SKM-1 treated with dmso at 0.1 percent for 144 hours (cell line): Measurements from ENCODE around the gene SLC7A4.
A peak's percentile ranks its signal among the peaks of the same experiment; 100 is the strongest.
"Not testable (repeated sequence)": the region's sequence is repeated elsewhere in the genome, so short reads cannot be mapped to it uniquely, and the experiment has no call there.

Experiments used
- DNase-seq: peaks from one replicate; lab custom pipeline; 2025; ENCODE audit not compliant: unreplicated experiment; lab: John Stamatoyannopoulos, UW

The SLC7A4 gene, protein sequence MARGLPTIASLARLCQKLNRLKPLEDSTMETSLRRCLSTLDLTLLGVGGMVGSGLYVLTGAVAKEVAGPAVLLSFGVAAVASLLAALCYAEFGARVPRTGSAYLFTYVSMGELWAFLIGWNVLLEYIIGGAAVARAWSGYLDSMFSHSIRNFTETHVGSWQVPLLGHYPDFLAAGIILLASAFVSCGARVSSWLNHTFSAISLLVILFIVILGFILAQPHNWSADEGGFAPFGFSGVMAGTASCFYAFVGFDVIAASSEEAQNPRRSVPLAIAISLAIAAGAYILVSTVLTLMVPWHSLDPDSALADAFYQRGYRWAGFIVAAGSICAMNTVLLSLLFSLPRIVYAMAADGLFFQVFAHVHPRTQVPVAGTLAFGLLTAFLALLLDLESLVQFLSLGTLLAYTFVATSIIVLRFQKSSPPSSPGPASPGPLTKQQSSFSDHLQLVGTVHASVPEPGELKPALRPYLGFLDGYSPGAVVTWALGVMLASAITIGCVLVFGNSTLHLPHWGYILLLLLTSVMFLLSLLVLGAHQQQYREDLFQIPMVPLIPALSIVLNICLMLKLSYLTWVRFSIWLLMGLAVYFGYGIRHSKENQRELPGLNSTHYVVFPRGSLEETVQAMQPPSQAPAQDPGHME

DNA sequence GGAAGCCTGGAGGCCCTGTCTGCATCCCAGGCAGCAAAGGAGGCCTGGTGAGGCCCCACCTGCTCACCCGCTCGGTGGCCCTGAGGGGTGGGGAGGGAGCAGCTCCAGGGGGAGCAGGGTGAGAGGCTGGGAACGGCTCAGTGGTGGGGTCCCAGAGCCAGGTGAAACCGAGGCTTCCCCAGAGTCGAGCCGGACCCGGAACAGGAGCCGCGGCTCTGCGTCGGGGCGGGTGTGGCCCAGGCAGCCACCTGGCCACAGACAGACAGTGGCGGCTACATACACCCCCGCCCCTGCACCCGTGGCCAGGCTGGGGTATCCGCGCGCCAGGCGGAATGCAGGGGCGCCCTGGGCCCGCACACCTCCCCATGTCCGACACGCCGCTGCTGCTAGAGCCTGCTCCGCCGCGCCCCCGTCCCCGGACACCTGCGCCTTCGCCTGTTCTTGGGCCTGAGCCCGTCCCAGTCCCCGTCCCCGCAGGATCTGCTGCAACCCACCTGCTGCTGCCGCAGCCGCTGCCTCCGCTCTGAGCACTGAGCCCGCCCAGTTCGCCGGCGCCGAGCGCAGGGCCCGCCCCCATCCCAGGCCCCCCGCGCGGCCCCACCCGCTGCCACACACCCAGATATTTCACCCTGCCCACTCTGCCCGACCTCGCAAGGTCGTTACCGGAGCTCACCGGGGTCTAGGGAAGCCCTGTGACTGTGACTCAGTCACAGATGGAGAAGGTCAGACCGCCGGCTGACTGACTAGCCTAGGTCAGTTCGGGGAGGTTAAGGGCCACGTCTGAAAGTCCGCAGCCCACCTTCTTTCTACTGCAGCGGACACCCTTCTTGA, at the start of gene SLC7A4:
Gene SLC7A4, minus strand, starts transcription at position 525 of the 831 bp plus-strand sequence. CDS start 749 bp downstream, outside the sequence.
- DNase-seq: no peak

DNA sequence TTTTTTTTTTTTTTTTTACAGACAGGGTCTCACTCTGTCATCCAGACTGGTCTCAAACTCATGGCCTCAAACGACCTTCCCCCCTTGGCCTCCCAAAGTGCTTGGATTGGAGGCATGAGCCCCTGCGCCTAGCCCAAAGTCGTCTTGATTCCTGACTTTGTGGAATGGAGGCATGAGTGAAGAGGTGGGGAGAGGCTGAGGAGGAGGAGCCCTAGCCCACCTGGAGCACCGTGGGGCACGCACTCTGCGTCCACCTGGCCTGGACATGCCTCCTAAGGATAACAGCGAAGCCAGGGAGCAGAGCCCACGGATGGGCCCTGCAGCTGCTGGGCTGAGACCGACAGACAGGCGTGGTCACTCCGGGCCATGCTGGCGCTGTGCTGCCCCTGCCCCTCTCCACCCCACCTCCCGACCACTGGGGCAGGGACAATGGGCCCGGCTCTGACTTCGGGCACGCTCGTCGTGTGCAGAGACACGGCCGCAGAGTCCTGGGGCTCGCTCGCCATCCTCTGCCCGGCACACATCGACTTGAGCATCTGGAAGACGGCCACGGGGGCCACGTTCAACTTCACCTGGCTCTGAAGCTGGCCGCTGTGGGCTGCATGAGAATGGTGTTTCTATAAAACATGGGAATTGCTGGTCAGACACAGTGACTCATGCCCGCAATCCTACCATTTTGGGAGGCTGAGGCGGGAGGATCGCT, 48.2 kb upstream of the SLC7A4 start:
- DNase-seq: no peak

DNA sequence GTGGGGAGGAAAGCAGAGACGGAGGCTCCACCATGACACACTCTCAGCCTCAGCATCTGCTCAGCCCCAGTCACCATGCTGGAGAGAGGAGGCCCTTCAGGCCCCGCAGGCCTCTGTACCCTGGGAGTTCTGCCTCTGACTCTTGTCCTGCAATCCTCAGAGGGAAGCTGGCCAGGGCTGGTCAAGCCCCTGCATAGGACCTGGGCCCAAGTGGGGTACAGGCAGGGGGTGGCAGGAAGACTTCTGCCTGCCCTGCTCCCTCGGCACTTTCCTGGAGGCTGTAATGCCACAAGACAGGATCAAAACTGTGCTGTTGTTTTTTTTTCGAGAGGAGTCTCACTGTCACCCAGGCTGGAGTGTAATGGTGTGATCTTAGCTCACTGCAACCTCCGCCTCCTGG, 47.1 kb upstream of the SLC7A4 start:
- no peak for DNase-seq

DNA sequence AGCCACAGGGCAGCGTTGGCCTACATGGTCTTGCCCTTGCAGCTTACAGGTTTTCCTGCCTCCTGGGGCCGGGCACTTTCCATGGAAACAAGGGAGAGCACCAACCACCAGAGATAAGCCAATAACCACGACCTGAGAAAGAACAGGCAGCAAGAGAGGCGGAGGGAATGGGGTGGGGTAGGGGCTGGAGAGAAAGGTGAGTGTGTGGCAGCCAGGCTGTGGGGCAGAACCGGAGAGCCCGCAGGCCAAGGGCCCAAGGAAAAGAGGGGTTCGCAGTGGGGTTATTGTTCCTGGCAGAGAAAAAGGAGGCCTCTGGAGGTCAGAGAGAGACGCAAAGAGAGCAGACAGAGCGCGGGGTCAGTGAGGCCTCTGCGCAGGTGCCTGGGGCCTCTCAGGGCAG, 46.6 kb upstream of the SLC7A4 start:
- DNase-seq: no peak

DNA sequence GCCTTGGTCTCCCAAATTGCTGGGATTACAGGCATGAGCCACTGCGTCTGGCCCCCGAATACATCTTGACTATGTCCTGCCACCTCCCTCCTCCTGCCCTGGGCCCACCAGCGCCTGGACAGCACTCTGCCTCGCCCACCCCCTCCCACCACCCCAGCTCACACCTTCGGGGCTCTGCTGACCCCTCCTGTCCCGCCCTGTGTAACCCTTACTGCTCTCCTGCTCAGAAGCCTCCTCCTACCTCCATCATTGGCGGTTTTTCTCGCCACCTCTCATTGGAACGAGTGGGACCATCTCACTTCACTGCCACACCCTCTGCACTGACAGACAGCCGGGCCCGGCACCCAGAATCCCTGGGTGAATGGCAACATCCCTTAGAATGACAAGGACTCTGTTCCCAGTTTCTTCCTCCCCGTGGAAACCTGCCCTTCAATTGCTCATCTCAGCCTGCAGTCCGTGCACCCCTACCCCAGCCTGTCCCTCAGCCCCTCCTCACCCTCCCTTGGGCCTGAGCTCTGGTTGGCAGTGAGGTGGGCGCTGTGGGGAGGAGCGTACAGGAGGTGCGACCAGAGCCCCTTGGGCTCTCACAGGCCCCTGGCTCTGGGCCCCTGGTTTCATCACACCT, 45.6 kb upstream of the SLC7A4 start:
- no peak for DNase-seq

DNA sequence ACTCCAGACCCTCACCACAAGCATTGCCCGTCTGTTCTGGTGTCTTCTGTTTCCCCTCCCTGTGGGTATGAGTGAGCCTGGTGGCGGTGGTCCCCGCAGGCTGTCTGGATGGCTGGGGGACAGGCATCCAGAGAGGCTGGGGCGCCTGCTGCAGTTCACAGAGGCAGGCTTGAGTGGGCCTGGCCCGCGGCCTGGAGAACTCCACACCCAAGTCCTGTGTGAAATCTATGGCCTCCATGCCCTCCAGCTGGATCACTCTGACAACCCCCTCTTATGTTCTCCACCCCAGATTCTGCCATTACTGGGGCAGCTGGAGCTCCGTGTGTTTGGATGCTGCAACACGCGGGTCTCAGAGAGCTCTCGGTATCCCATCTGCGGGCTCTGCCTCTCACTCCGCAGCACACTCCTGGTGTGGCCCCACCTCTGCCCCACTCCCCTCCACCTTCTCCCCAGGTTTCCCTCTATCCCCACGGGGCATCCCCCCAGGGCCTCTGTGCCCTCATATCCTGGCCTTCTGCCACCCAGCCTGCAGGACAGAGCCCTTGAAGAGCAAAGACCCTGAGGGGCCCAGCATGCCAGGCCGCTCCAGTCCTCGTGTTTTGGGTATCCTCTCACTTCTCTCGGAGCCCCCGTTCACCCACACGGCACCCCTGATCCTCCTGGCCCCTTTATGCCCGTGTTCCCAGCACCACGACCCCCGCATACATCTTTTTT, 44.7 kb upstream of the SLC7A4 start:
- no peak for DNase-seq

DNA sequence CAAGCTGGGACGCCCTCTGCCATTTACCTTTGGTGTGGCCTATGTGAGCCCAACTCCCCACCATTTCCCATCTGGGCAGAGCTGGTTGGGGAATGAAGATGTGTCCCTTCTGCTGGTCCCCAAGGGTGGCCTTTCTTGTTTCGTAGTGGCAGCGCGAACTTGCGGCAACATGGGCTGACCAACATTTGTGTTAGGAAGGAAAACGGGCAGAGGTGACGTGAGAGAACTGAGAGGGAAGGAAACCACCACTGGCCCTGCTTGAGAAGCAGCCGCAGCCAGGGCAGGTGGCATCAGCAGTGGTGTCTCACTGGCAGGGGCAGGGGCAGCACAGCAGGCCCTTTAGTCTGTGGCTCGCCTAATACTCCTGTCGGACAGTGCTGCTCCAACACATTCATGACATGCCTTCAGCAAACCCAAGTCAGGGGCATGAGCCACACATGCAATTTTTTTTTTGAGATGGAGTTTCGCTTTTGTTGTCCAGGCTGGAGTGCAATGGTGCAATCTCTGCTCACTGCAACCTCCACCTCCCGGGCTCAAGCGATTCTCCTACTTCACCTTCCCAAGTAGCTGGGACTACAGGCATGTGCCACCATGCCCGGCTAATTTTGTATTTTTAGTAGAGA, 43.3 kb upstream of the SLC7A4 start:
- no peak for DNase-seq

DNA sequence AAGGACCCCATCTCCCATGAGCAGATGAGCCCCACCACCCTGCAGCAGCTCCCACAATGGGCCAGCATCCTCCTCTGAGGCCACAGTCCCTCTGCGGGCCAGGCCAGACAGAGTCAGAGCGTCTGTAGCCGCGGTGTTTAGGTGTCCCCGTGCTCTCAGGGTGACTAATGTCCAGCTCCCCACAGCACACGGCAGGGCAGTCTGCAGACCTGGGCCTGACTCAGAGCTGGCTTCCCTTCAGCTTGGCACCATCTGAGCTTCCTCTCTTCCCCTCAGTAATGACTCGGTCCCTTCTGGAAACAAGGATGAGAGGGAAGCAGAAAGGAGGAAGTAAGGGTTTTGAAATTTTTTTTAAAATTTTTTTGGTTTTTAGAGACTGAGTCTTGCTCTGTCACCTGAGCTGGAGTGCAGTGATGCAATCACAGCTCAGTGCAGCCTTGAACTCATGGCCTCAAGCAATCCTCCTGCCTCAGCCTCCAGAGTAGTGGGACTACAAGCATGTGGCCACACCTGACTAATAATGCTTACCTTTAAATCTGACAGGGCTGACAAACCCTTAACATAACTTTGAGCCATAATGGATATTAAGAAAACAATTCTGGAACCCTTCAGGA, 41.8 kb upstream of the SLC7A4 start:
- peak; percentile 89 for DNase-seq

DNA sequence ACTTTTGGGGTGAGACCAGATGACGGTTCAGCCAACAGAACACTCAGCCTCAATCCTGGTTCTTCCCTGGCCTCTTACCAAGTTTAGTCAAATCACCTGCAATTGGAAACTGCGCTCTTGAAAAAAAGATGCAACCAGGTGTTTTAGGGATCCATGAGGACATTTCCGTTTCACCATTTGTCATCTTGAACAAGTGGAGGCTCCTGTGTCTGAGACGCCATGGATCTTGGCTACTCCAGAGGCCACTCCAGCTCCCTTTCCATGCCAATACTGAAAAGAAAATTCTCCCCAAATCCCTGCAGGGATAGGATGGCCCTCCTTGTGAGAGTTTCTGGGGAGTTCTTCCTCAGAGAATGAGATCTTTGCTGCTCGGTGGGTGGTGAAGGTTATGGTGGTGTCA, 41.1 kb upstream of the SLC7A4 start:
- no peak for DNase-seq

DNA sequence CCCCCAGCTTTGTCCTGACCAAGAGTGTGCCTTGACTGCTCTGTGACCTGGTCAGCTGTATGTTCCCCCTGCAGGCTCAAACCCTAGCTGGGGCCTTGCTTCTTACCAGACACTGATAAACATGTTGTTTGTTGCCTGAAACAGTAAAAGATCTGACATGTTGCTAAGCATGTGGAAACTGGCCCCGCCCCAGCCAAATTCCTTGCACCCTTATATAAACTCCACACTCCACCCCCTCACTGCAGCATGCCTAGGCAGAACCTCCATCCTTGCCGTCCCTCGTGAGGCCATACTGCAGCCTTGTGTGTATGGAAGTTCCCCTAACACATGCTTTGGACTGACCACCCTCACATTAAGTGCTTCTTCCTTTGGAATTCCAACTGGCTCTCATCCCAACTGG, 40.7 kb upstream of the SLC7A4 start:
- no peak for DNase-seq

DNA sequence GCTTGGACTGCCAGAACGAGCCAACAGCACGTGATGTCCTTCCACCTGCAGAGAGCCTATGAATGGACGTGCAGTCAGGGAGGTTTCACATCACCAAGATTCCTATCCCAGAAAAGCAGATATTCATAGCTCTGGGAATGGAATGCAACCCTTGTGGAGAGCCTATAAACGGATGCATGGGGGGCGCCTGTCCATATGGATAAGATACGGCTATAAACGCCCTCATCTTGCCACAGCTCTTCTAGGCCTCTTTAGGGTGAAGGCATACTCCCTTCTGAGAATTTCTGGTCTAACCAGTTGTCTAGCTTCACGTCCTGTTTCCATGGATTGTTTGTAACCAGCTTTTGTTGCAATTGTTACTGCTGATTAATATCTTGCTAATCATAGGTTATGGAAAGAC, 39.4 kb upstream of the SLC7A4 start:
- DNase-seq: not testable (repeated sequence)

DNA sequence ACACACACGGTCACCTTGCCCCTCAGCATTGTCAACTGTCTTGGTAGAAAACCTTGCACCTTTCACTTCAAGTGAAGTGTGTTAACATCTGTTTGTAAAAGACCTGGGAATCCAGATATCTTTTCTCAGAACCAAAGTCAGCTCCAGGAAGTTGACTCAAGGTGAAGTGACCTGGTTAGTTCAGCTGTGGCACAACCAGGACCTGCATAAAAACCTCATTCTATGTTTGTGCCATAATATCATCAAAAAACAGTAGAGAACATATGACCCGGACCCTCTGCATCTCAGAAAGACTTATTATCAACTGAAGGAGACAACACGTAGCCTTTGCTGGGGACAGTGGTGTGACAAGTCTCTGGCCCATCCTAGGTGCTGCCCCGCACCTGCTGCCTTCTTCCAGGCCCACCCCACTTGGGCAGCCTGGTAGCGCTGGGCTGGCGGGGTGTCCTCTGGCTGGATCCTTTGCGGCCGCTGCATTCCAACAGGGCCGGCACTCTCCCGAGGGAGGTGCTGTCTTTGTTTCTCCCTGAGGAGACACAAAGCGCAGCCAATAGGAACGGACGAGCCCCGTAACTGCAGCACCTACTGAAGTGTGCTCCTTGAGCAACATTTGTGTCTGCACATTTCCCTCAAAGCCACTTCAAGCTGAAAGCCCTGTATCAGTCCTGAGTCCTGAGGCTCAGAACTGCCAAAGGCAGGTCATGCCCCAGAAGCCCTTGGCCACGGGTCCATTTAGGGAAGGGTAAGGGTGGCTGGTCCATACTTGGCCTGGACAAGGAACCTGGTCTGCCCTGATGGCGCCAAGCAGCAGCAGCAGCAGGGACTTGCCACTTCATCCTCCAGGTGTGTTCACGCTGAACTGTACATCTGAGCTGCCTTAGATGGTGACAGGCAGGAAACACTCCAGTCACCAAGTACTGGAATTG, 38.6 kb upstream of the SLC7A4 start:
- DNase-seq: no peak

DNA sequence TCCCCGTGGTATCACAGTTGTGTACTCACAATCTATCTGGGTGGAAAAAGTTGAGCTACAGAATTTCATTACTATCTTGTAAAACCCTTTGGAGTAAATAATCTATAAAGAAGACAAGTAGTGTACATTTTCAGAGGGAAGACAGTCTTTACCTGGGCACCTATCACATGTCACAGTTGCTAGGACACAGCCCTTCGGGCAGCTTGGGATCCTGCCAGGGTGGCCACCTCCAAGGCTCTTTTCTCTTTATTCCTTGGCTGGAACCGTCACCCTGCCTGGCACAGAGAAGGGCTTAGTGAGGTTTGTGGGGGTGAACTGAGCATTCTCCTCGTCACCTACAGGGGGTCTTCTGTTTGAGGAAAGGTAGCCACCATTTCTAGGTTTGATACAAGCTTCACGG, 37.0 kb upstream of the SLC7A4 start:
- DNase-seq: no peak

DNA sequence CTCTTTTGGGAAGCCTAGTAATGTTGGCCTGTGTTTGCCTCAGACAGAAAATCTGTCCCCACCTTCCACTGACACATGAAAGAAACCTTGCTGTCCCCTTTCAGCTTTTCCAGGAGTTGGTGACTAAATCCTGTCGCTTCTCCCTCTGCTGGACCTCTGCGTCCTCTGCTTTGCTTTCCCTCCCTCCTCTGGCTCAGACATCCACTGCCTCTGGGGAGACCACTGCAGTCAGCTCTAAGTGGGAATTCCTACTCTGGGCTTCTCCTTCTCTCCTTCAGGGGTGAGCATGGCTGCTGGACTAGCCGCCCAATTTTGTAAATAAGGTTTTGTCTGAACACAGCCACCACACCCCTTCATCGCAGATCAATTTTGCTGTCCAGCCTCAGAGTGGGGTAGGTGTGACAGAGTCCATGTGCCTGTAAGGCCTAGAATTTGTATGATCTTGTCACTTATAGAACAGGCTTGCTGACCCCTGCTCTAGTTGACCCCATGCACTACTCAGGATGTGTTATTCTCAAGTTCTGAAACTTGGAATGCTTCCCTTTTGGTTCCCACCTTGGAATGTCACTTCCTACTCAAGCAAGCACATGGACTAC, 36.4 kb upstream of the SLC7A4 start:
- DNase-seq: no peak

DNA sequence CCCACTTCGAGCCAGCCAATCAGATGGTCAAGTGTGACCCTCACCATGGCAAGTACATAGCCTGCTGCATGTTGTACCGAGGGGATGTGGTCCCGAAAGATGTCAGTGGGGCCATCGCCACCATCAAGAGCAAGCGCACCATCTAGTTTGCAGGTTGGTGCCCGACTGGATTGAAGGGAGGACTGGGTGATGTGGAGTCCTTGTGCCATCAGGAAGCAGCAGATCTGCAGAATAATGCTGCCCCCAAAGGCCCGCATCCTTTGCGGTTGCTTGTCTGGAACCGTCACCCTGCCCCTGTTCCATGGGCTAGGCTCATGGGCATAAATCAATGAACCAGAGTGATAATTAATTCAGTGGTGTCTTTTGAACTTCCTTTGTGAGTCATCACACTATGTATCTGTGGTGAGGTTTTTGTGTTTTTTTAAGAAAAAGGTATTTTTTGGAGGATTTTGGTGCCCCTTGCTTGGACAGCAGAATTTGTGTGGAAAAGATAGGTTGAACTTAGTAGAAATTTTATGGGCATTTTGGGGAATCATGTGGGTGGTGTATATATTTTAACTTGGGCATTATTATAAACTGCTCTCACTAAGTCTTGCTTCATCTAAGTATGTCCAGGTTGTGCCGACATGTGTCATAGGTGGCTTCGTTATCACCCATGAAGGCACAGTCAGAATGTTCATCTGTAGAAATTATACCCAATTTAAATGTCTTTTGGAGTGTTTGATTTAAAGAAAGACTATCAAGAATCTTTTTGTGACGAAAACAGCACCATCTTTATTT, 35.7 kb upstream of the SLC7A4 start:
- DNase-seq: no peak

DNA sequence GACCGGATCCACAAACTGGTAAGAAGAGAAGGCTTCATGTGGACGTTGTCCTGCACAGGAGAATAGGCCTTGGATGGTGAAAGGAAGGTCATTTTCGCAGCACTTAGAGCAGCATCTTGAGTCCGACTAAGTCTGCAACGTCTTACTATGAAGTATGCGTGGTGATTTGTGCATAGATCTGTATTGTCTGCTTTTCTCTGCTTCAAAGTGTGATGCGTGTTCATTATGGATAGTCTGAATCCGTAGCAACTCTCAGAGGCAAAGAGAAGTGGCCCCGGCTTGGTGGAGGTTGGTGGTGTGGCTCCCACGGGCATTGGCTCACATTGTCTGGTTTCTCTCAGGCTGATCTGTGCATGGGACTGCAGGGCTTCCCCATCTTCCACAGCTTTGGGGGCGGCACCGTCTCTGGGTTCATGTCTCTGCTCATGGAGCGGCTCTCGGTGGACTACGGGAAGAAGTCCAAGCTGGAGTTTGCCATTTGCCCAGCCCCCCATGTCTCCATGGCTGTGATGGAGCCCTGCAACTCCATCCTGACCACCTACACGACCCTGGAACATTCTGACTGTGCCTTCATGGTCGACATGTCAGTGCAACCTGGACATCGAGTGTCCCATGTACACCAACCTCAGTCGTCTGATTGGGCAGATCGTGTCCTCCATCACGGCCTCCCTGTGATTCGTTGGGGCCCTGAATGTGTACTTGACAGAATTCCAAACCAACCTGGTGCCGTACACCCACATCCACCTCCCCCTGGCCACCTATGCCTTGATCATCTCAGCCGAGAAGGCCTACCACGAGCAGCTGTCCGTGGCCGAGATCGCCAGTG, 34.9 kb upstream of the SLC7A4 start:
- no peak for DNase-seq
